Right cardiac atrium (tissue), 5 donors: ENCODE data around the gene PEAR1. TPM values are rescaled to one million over a fixed set of nuclear protein-coding genes. Genes with fewer than 3 reads are reported as not detected.

ENCODE experiments used
- ATAC-seq, 2 donors: fragments of 200-7000 bp; cut with Tn5 transposase; one replicate each; pipeline versions ENCODE4 v1.8.0 to v1.9.1; 2020; ENCODE audit warnings: moderate library complexity in 2 of 2, mild to moderate bottlenecking in 1 of 2
- DNase-seq, 3 donors: peaks; one replicate each; pipeline ENCODE4 v3.0.0-alpha.2; 2020
- H3K27ac ChIP-seq: one replicate; pipeline ENCODE4 v1.5.1; 2013; ENCODE audit warnings: mild to moderate bottlenecking, low read length, control low read depth, moderate library complexity
- H3K27me3 ChIP-seq: one replicate; pipeline ENCODE4 v1.6.1; 2013; ENCODE audit not compliant: control insufficient read depth, insufficient read depth
- H3K4me1 ChIP-seq: one replicate; pipeline ENCODE4 v1.6.1; 2013; ENCODE audit warnings: low read length; ENCODE audit not compliant: control insufficient read depth, insufficient read depth
- H3K4me3 ChIP-seq: one replicate; pipeline ENCODE4 v1.5.1; 2013; ENCODE audit warnings: low read length, control low read depth
- H3K9me3 ChIP-seq: one replicate; pipeline ENCODE4 v1.6.1; 2013; ENCODE audit warnings: low read length; ENCODE audit not compliant: control insufficient read depth
- WGBS: extraction: QIAGEN DNeasy Blood & Tissue Kit; methylation state at CpG from one replicate; pipeline ENCODE4 v1.1.7; 2013; 5-methylcytosine and 5-hydroxymethylcytosine counted together
- intact Hi-C, 4 donors: fragments of 100-400 bp; cut with DNase I; formaldehyde crosslinking; loops; one replicate each; pipeline versions ENCODE4 v1.11.0 to v1.14.0; 2022 to 2023
- polyA plus RNA-seq: library from polyadenylated mRNA; stranded (reverse); fragments of 200-250 nt; gene quantifications from one replicate; pipeline ENCODE4 v1.2.3, GENCODE V29; 2013
- total RNA-seq, 4 donors: library from RNA; stranded (reverse); fragmentation: NEBNext Ultra II Directional; extraction: Animal tissue kit (Norgen Biotek cat#: 25700); gene quantifications; one replicate each; pipeline ENCODE4 v1.2.1, GENCODE V29; 2021
- donor health status: healthy with polysubstance abuse.
- donor health status: DM: no; HTN: yes; CAD: no.
- donor health status: DM: no; HTN: no; CAD: no.
- donor health status: DM: no; HTN: yes; CAD: no; lungs with severe emphysema.
- donor health status: DM: yes; HTN: yes; CAD: no.

The PEAR1 gene
- total and polyA plus RNA-seq, 5 donors = 6.6 to 10.3 (median 8.4) TPM

DNA sequence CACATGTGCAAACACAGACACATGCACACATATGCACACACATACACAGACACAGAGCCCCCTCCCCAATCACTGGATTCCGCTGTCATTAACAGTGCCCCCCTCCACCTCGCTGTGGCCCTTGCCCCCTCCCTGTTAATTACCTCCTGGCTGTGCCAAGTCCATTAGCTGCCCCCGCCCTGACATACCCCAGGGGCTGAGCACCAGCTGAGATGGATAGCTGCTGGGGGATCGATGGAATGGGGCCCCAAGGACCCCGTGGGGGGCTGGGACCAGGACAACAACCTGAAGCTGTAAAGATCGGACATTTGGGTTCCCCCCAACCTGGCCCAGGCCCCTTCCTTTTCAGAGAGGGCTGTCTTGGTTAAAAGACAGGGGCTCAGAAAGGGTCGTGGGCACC, 9.6 kb upstream of the PEAR1 start:
- DNase-seq (peak in 1 of 3 donors; percentile 33), ATAC-seq (no peak)
- Histone ChIP-seq H3K27me3 (no peaks in the 10 kb centered on the region), H3K4me3 (no peak overlapping the region), H3K27ac (no peak overlapping the region), H3K9me3 (no peaks in the 10 kb centered on the region), H3K4me1 (no peaks in the 10 kb centered on the region)
- 72% methylated on average over 7 of the region's 7 CpGs for WGBS
- intact Hi-C loops = loop anchor here in 2 of 4 donors (10.0 kb wide), 2 partner anchors 189 to 199 kb away; no protein-coding TSS in a partner anchor

DNA sequence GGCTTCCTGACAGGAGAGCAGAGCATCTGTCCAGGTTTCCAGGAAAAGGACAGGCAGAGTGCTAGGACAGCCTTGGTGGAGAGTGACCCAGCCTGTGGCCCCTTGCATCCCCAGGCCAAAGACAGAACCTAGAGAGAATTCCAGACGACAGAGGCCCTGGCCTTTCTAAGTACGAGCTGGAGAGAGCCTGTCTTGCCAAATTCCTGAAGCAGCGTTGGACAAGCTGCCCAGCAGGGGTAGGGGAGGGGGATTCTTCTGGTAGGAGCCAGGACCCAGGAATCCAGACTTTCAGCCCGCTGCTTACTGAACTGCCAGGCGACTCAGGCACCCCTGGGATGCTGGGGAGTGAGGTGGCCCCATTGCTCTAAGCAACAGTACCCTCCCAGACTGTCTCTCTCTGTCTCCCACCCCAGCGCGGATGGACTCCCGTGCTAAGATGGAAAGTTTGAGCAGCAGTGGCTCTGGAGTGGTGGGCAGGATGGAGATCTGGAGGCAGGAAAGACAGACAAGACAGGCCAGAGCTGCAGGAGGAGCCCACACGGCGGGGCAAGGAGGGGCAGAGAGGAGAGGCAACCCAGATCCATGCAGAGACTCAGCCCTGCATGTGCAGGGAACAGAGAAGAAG, 8.8 kb upstream of the PEAR1 start:
- 55% methylated on average over 10 of the region's 10 CpGs for WGBS
- Histone ChIP-seq H3K9me3 (no peaks in the 10 kb centered on the region), H3K4me3 (no peak overlapping the region), H3K27me3 (no peaks in the 10 kb centered on the region), H3K4me1 (no peaks in the 10 kb centered on the region), H3K27ac (no peak overlapping the region)
- ATAC-seq (no peak), DNase-seq (peak in 2 of 3 donors; percentile 15 to 42)
- intact Hi-C loops = loop anchor here in 2 of 4 donors (10.0 kb wide), 2 partner anchors 190 to 200 kb away; no protein-coding TSS in a partner anchor

GRCh38 chr1:156885314-156885713, 8.2 kb upstream of the PEAR1 start:
- Histone ChIP-seq H3K27ac (no peak overlapping the region), H3K27me3 (no peaks in the 10 kb centered on the region), H3K9me3 (no peaks in the 10 kb centered on the region), H3K4me3 (no peak overlapping the region), H3K4me1 (no peaks in the 10 kb centered on the region)
- 29% methylated on average over 1 of the region's 1 CpG for WGBS
- ATAC-seq (no peak), DNase-seq (no peak)
- intact Hi-C loops = loop anchor here in 2 of 4 donors (10.0 kb wide), 2 partner anchors 191 to 201 kb away; no protein-coding TSS in a partner anchor

- Histone ChIP-seq H3K9me3 (no peaks in the 10 kb centered on the region), H3K27me3 (no peaks in the 10 kb centered on the region), H3K27ac (no peak overlapping the region), H3K4me1 (no peaks in the 10 kb centered on the region), H3K4me3 (no peak overlapping the region)
- ATAC-seq = no peak
- peak in 2 of 3 donors; percentile 14 to 30 for DNase-seq
- intact Hi-C loops = loop anchor here in 2 of 4 donors (10.0 kb wide), 2 partner anchors 191 to 201 kb away; no protein-coding TSS in a partner anchor
- WGBS = 68% methylated on average over 13 of the region's 13 CpGs
Observed at GRCh38 chr1:156885880-156886355, 7.6 kb upstream of the PEAR1 start.

DNA sequence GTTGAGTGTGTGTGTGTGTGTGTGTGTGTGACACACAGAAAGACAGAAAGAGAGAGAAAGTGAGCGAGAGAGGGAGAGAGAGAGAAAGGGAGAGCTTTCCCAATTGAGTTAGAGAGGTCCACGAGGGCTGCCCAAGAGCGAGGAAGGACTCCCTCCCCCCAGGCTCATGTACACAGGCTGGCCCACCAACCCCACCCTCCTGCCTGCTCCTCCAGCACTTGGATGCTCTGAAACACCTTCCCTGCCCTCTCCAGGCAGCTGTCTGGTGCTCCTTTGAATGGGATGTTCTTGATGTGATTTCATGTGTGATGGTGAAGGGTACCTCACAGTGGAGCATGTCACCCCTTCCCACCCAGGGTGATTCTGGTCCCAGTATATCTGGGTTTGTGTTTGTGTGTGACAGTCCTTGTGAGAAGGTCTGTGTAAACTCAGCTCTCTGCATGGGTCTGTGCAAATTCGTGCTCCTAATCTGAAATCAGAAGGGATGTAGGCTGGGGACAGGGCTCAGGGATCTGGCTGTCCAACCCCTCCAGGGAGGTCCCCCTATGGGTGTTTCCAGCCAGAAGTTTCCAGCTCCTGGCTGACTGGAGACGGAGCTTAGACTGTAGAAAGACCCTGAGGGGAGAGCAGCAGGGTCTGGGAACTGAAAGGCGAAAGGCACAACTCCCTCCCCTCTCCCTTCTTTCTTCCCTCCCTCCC, 6.8 kb upstream of the PEAR1 start:
- H3K4me3 ChIP-seq = no peak overlapping the region
- intact Hi-C loops = loop anchor here in 2 of 4 donors (10.0 kb wide), 2 partner anchors 192 to 202 kb away; no protein-coding TSS in a partner anchor

GRCh38 chr1:156887317-156887716, 6.2 kb upstream of the PEAR1 start:
- H3K4me1 ChIP-seq = no peaks in the 10 kb centered on the region
- DNase-seq = peak in 1 of 3 donors; percentile 9
- no peak overlapping the region for H3K4me3 ChIP-seq
- H3K27me3 ChIP-seq = no peaks in the 10 kb centered on the region
- no peak for ATAC-seq
- H3K27ac ChIP-seq = no peak overlapping the region
- H3K9me3 ChIP-seq = no peaks in the 10 kb centered on the region
- WGBS = 45% methylated on average over 3 of the region's 3 CpGs
- intact Hi-C loops = loop anchor here in 2 of 4 donors (10.0 kb wide), 2 partner anchors 193 to 203 kb away; no protein-coding TSS in a partner anchor

More for the DNA sequence above, 6.8 kb upstream of the PEAR1 start:
- no peaks in the 10 kb centered on the region for H3K27me3 ChIP-seq
- WGBS = 37% methylated on average over 6 of the region's 6 CpGs
- H3K27ac ChIP-seq = no peak overlapping the region
- H3K4me1 ChIP-seq = no peaks in the 10 kb centered on the region
- DNase-seq (peak in 1 of 3 donors; percentile 9), ATAC-seq (no peak)
- no peaks in the 10 kb centered on the region for H3K9me3 ChIP-seq

DNA sequence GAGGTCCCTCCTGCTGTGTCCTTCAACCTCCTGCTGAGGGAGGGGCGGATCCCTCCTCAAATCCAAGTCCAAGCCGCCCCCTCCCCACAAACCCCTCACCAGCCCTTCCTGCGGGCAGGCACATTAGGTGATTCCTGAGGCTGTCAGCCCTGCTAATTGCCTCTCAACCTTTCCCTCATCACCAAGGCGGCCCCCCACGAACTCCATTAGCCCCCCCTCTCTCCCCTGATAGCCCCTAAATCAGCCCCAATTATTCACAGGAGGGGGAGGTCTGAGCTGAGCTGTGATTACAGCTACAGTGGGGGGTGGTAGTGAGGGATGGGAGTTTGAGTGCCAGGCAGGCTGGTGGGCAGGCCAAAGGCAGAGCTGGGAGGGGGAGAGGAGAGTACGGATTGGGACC, 5.8 kb upstream of the PEAR1 start:
- no peaks in the 10 kb centered on the region for H3K27me3 ChIP-seq
- intact Hi-C loops = loop anchor here in 2 of 4 donors (10.0 kb wide), 2 partner anchors 193 to 203 kb away; no protein-coding TSS in a partner anchor

DNA sequence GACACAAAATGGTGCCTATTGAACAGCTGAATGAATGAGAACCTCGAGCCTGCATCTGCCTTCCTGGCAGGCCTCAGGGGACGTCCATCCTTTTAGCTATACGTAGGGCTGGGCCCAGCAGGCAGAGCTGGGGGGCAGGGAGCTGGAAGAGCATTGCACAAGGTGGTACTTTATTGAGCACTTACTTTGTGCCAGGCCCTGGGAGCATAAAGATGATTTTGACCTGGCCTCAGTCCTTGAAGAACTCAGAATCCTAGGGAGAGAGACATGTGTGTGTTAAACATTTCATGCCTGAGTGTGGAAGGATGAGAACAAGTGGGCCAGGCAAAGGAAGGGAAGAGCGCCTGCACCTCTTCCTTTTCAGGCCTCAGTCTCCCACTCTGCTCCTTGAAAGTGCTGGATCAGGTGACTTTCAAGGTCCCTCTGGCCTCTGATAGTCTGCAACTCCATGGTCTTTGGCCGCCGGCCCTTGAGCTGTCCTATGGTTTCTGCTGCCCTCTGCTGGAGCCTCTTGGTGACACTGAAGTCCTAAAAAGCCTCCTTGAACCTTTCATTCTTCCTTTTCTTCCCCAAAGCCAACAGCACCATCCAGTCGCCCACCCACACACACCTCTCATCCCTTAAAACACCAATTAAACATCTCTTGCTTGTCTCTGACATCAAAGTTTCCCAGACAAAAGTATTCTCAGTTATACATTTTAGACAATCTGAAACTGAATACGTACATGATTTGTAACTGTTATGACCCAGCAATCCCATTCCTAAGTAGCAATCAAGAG, 3.5 kb upstream of the PEAR1 start:
- no peaks in the 10 kb centered on the region for H3K27me3 ChIP-seq
- H3K4me1 ChIP-seq = no peaks in the 10 kb centered on the region
- intact Hi-C loops = loop anchor here in 2 of 4 donors (1.0 to 10.0 kb wide), 4 partner anchors 37 to 205 kb away; no protein-coding TSS in a partner anchor
- no peak overlapping the region for H3K4me3 ChIP-seq
- WGBS = 39% methylated on average over 8 of the region's 8 CpGs
- DNase-seq = peak; percentile 83 to 95 (median 87)
- peak in 1 of 2 donors; percentile 27 for ATAC-seq
- H3K9me3 ChIP-seq = no peaks in the 10 kb centered on the region
- H3K27ac ChIP-seq = no peak overlapping the region

More for the DNA sequence above, 5.8 kb upstream of the PEAR1 start:
- no peak overlapping the region for H3K4me3 ChIP-seq
- H3K4me1 ChIP-seq = no peaks in the 10 kb centered on the region
- 55% methylated on average over 6 of the region's 6 CpGs for WGBS
- no peak overlapping the region for H3K27ac ChIP-seq
- DNase-seq = peak in 1 of 3 donors; percentile 28
- H3K9me3 ChIP-seq = no peaks in the 10 kb centered on the region
- ATAC-seq = no peak

DNA sequence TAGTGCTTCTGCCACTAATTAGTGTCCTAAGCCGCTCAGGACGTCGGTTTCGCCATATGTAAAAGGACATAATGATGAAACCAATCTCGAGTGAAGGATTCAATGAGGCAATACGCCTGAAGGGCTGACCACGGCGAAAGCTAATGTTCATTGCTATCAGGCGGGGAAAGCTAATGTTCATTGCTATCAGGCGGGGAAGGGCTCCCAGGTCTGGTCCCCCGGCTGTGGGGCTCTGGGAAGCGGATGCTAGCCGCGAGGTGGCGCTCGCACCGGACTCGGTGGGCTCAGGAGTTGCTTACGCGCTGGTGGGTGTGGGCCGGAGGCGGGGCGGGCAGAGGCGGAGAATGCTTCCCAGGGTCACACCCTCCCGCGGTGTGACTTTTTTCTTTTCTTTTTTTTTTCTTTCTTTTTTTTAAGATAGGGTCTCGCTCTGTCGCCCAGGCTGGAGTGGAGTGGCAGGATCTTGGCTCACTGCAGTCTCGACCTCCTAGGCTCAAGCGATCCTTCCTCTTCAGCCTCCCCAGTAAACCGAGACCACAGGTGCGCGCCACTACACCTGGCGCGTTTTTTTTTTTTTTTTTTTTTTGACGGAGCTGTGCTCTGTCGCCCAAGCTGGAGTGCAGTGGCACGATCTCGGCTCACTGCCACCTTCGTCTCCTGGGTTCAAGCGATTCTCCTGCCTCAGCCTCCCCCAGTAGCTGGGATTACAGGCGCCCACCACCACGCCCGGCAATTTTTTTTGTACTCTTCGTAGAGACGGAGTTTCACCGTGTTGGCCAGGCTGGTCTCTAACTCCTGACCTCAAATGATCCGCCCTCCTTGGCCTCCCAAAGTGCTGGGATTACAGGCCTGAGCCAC, 1.1 kb upstream of the PEAR1 start:
- H3K4me3 ChIP-seq = peak overlapping the region; percentile 24
- no peaks in the 10 kb centered on the region for H3K9me3 ChIP-seq
- 3% methylated on average over 48 of the region's 48 CpGs for WGBS
- H3K27ac ChIP-seq = peak overlapping the region; percentile 31
- intact Hi-C loops = loop anchor here in 2 of 4 donors (2.0 to 5.0 kb wide), 2 partner anchors 26 to 35 kb away; no protein-coding TSS in a partner anchor
- peak; percentile 96 to 98 (median 98) for DNase-seq
- no peaks in the 10 kb centered on the region for H3K27me3 ChIP-seq
- peak; percentile 89 to 90 for ATAC-seq
- no peaks in the 10 kb centered on the region for H3K4me1 ChIP-seq
